Fibroblast of lung (primary cell): ENCODE data around the gene ASTN2. TPM values are rescaled to one million over a fixed set of nuclear protein-coding genes. Genes with fewer than 3 reads are reported as not detected.

Experiments
- DNase-seq, 2 donors: peaks; one replicate each; pipeline versions ENCODE4 v3.0.0 to v3.0.0-alpha.2; 2010; ENCODE audit warnings: low read depth in 2 of 2
- H2AFZ ChIP-seq: 2 replicates; pipeline ENCODE4 v1.5.1; 2012; ENCODE audit warnings: low read length, control low read depth, inconsistent platforms
- H3K27ac ChIP-seq: 2 replicates; pipeline ENCODE4 v1.5.1; 2011; ENCODE audit warnings: low read length, control low read depth; ENCODE audit not compliant: insufficient read depth
- H3K27me3 ChIP-seq: 2 replicates; pipeline ENCODE4 v1.5.1; 2011; ENCODE audit warnings: mild to moderate bottlenecking, low read length; ENCODE audit not compliant: control insufficient read depth, insufficient read depth
- H3K36me3 ChIP-seq: 2 replicates; pipeline ENCODE4 v1.5.1; 2011; ENCODE audit warnings: low read length; ENCODE audit not compliant: control insufficient read depth, insufficient read depth
- H3K4me1 ChIP-seq: 2 replicates; pipeline ENCODE4 v1.5.1; 2011; ENCODE audit warnings: low read length; ENCODE audit not compliant: control insufficient read depth, insufficient read depth; ENCODE audit errors: extremely low read depth
- H3K4me2 ChIP-seq: 2 replicates; pipeline ENCODE4 v1.5.1; 2011; ENCODE audit warnings: low read length, control low read depth; ENCODE audit not compliant: insufficient read depth; ENCODE audit errors: extremely low read depth
- H3K4me3 ChIP-seq, 4 experiments: fragments of 200-600 bp in 1 of 4; sonication (generic) in 1 of 4; replicated peaks in 1 of 4; 2 replicates each; pipeline ENCODE4 v1.5.1; 2011 to 2016; ENCODE audit warnings: low read length in 4 of 4, low read depth in 3 of 4, mild to moderate bottlenecking in 3 of 4, control low read depth in 2 of 4, inconsistent platforms in 1 of 4, mixed read lengths in 1 of 4; ENCODE audit not compliant: insufficient read depth in 1 of 4; ENCODE audit errors: control extremely low read depth in 1 of 4
- H3K79me2 ChIP-seq: 2 replicates; pipeline ENCODE4 v1.5.1; 2012; ENCODE audit warnings: mild to moderate bottlenecking, low read length, inconsistent platforms; ENCODE audit not compliant: control insufficient read depth, insufficient read depth
- H3K9ac ChIP-seq: 2 replicates; pipeline ENCODE4 v1.5.1; 2011; ENCODE audit warnings: mild to moderate bottlenecking, low read length, control low read depth; ENCODE audit not compliant: insufficient read depth
- H3K9me3 ChIP-seq: 2 replicates; pipeline ENCODE4 v1.5.1; 2012; ENCODE audit warnings: low read depth, low read length; ENCODE audit not compliant: control insufficient read depth, insufficient read depth
- H4K20me1 ChIP-seq: 2 replicates; pipeline ENCODE4 v1.5.1; 2011; ENCODE audit warnings: low read length; ENCODE audit not compliant: control insufficient read depth, insufficient read depth; ENCODE audit errors: extremely low read depth
- EZH2 ChIP-seq: IDR thresholded peaks from 2 replicates; pipeline ENCODE4 v1.5.1; 2012; ENCODE audit warnings: low read length, control low read depth, mild to moderate bottlenecking; ENCODE audit errors: missing control alignments
- polyA plus RNA-seq, 2 donors: library from polyadenylated mRNA; depleted of rRNA in 1 of 2; stranded (reverse) in 1 of 2; unstranded in 1 of 2; fragments of >200 nt; gene quantifications; 2 replicates each; pipeline ENCODE4 v1.2.1, GENCODE V29; 2011 to 2012; ENCODE audit warnings: missing spikeins in 1 of 2
- total RNA-seq: library from RNA; depleted of rRNA; stranded (reverse); fragments of >200 nt; gene quantifications from 2 replicates; pipeline ENCODE4 v1.2.1, GENCODE V29; 2014
- TF ChIP-seq, protein P1 (sequence below), 2 donors: IDR thresholded peaks in 1 of 2; conservative IDR thresholded peaks in 1 of 2; 1 replicate in 1 of 2; 2 replicates in 1 of 2; pipeline ENCODE4 v1.5.1; 2011 to 2012; ENCODE audit warnings: low read length in 2 of 2, control low read depth in 1 of 2, inconsistent platforms in 1 of 2, low read depth in 1 of 2, mild to moderate bottlenecking in 1 of 2

Gene ASTN2
- total and polyA plus RNA-seq, 2 donors (not counting 1 experiment from before 2014, with no cell fraction given), result 2.2 to 19.2 TPM

DNA sequence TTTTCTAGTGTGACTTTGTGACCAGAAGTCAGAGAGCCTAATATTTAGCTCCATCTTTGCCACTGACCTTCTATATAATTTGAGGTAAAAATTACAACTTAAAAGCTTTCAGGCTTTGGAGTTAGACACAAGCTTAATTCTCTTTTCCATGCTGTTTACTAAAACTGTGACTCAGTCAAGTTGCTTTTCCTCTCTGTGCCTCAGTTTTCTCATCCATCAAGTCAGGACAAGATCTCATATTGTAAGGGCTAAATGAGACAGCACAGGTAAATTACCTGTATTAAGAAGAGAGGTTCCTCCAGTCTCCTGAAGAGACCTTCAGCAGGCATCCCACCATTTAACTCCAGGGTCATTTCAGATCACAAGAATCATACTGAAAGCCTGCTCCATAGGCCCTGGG, 339.2 kb downstream of the ASTN2 start:
- no peak for TF ChIP-seq EZH2
- Histone ChIP-seq H4K20me1 (no peaks in the 10 kb centered on the region), H3K9me3 (no peaks in the 10 kb centered on the region), H3K4me3 (no peak overlapping the region), H3K79me2 (no peaks in the 10 kb centered on the region), H2AFZ (no peak overlapping the region), H3K27ac (no peak overlapping the region), H3K9ac (no peak overlapping the region), H3K36me3 (no peaks in the 10 kb centered on the region), H3K4me2 (no peak overlapping the region), H3K4me1 (no peaks in the 10 kb centered on the region), H3K27me3 (no peaks in the 10 kb centered on the region)
- DNase-seq, result no peak

DNA sequence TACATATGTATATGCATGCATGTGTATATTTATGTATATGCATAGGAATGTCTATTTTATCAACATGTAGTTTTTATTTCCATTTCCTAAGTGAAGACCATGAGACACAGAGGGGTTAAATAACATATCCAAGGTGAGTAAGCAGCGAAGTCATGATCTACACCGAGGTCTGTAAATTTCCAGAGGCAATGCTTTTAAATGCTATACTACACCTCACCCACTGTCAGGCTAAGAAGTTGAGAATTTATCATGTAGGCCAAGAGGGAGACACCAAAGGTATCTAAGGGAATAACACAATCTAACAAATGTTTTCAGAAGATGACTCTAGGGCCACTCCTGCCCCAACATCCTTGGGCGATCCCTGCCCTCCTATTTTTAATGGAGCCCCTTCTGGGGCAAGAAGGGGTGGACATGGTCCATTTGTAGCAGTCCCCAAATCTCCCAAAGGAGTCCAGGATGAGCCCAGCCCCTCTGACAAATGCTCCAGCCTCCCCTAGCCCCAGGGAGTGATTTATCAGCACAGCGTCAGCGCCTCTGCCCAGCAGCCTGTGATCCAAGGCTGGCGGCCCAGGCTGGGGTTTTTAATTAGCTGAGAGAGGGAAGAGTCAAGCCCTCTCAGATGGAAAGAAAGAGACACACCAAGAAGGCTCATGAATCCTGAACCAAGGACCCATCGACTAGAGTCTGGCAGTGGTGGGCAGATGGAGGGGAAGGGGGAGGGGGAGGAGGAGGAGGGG, 339.9 kb downstream of the ASTN2 start:
- no peak overlapping the region for H3K27ac ChIP-seq
- no peaks in the 10 kb centered on the region for H3K4me1 ChIP-seq
- no peak overlapping the region for H3K9ac ChIP-seq
- H4K20me1 ChIP-seq, result no peaks in the 10 kb centered on the region
- H3K79me2 ChIP-seq, result no peaks in the 10 kb centered on the region
- no peaks in the 10 kb centered on the region for H3K36me3 ChIP-seq
- H3K4me2 ChIP-seq, result no peak overlapping the region
- no peak overlapping the region for H3K4me3 ChIP-seq
- H2AFZ ChIP-seq, result no peak overlapping the region
- no peak for DNase-seq
- H3K27me3 ChIP-seq, result no peaks in the 10 kb centered on the region
- no peak for TF ChIP-seq EZH2
- TF ChIP-seq, protein P1, sequence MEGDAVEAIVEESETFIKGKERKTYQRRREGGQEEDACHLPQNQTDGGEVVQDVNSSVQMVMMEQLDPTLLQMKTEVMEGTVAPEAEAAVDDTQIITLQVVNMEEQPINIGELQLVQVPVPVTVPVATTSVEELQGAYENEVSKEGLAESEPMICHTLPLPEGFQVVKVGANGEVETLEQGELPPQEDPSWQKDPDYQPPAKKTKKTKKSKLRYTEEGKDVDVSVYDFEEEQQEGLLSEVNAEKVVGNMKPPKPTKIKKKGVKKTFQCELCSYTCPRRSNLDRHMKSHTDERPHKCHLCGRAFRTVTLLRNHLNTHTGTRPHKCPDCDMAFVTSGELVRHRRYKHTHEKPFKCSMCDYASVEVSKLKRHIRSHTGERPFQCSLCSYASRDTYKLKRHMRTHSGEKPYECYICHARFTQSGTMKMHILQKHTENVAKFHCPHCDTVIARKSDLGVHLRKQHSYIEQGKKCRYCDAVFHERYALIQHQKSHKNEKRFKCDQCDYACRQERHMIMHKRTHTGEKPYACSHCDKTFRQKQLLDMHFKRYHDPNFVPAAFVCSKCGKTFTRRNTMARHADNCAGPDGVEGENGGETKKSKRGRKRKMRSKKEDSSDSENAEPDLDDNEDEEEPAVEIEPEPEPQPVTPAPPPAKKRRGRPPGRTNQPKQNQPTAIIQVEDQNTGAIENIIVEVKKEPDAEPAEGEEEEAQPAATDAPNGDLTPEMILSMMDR (conservative IDR thresholded peaks at IDR 0.05 in 1 of 2, IDR thresholded peaks at IDR 0.05 in 1 of 2; ENCODE audit: low read depth in 1 of 2, low read length in 2 of 2), result no peak
- no peaks in the 10 kb centered on the region for H3K9me3 ChIP-seq

DNA sequence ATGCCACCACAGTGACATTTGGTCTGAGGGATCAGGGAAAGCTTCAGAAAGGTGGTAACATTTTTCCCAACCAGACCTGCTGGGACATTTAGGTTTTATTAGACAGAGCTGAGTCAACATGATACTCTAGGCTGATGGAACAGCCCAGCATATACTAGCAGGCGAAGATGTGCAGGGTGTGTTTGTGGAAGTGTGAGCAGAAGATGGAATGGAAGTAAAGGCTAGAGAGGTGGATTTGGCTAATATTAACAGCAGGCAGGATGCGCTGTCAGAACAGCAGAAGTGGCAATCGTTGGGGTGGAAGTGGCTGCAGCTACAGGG, 340.6 kb downstream of the ASTN2 start:
- H3K4me1 ChIP-seq, result no peaks in the 10 kb centered on the region
- no peak overlapping the region for H2AFZ ChIP-seq
- H4K20me1 ChIP-seq, result no peaks in the 10 kb centered on the region
- TF ChIP-seq, protein P1 (conservative IDR thresholded peaks at IDR 0.05 in 1 of 2, IDR thresholded peaks at IDR 0.05 in 1 of 2; ENCODE audit: low read depth in 1 of 2, low read length in 2 of 2), result no peak
- TF ChIP-seq EZH2, result no peak
- H3K9ac ChIP-seq, result no peak overlapping the region
- no peaks in the 10 kb centered on the region for H3K27me3 ChIP-seq
- no peak overlapping the region for H3K4me2 ChIP-seq
- H3K79me2 ChIP-seq, result no peaks in the 10 kb centered on the region
- no peak overlapping the region for H3K4me3 ChIP-seq
- H3K27ac ChIP-seq, result no peak overlapping the region
- DNase-seq, result no peak
- H3K9me3 ChIP-seq, result no peaks in the 10 kb centered on the region
- no peaks in the 10 kb centered on the region for H3K36me3 ChIP-seq
